HG03571 (cell line): ENCODE data around the gene PTPRN2.
A peak's percentile ranks its signal among the peaks of the same experiment; 100 is the strongest.
"Not testable (repeated sequence)": the region's sequence is repeated elsewhere in the genome, so short reads cannot be mapped to it uniquely, and the experiment has no call there.

Experiments used
- ATAC-seq: cut with Tn5 transposase; IDR thresholded peaks from one replicate; pipeline ENCODE4 v1.9.1; 2021; ENCODE audit not compliant: unreplicated experiment

The PTPRN2 gene

GRCh38 chr7:158587162-158588084, at the start of gene PTPRN2:
Gene PTPRN2, minus strand, starts transcription at chr7:158587823.
- ATAC-seq, result no peak

- ATAC-seq, result peak; percentile 68
Measured at GRCh38 chr7:158633055-158633956, 45.7 kb upstream of the PTPRN2 start.

GRCh38 chr7:158631574-158632195, 44.1 kb upstream of the PTPRN2 start:
- ATAC-seq, result no peak

GRCh38 chr7:158626289-158626688, 38.7 kb upstream of the PTPRN2 start:
- ATAC-seq, result not testable (repeated sequence)

GRCh38 chr7:158623241-158623640, 35.6 kb upstream of the PTPRN2 start:
- no peak for ATAC-seq

- no peak for ATAC-seq
Measured at GRCh38 chr7:158620839-158621441, 33.3 kb upstream of the PTPRN2 start.

GRCh38 chr7:158620418-158620817, 32.8 kb upstream of the PTPRN2 start:
- no peak for ATAC-seq

- no peak for ATAC-seq
Measured at GRCh38 chr7:158618745-158619140, 31.1 kb upstream of the PTPRN2 start.

- ATAC-seq, result no peak
Measured at GRCh38 chr7:158617737-158618128, 30.1 kb upstream of the PTPRN2 start.

GRCh38 chr7:158616050-158616449, 28.4 kb upstream of the PTPRN2 start:
- ATAC-seq, result no peak

- no peak for ATAC-seq
Measured at GRCh38 chr7:158614700-158615099, 27.1 kb upstream of the PTPRN2 start.

GRCh38 chr7:158613481-158613880, 25.9 kb upstream of the PTPRN2 start:
- ATAC-seq, result peak; percentile 90

- ATAC-seq, result no peak
Measured at GRCh38 chr7:158612546-158612945, 24.9 kb upstream of the PTPRN2 start.

- ATAC-seq, result no peak
Measured at GRCh38 chr7:158611541-158611940, 23.9 kb upstream of the PTPRN2 start.

GRCh38 chr7:158609313-158609974, 21.8 kb upstream of the PTPRN2 start:
- no peak for ATAC-seq

GRCh38 chr7:158607563-158607962, 19.9 kb upstream of the PTPRN2 start:
- no peak for ATAC-seq

GRCh38 chr7:158606671-158607424, 19.2 kb upstream of the PTPRN2 start:
- no peak for ATAC-seq

- no peak for ATAC-seq
Measured at GRCh38 chr7:158606129-158606528, 18.5 kb upstream of the PTPRN2 start.
